ENCODE measurements around the gene FXR2. TPM values are rescaled to one million over a fixed set of nuclear protein-coding genes. Genes with fewer than 3 reads are reported as not detected.

The FXR2 gene
- total and polyA plus RNA-seq, 2 experiments from 2014 or later = 65.0 to 65.5 TPM

- Histone ChIP-seq H3K36me3 (no peaks in the 10 kb centered on the region), H3K27ac (no peak overlapping the region), H3K4me3 (no peak overlapping the region), H3K9me3 (ENCODE audit: low read depth) (no peaks in the 10 kb centered on the region), H3K4me1 (ENCODE audit: low read depth) (peaks cover 12% of the 10 kb centered on the region), H3K27me3 (peaks cover under 1% of the 10 kb centered on the region)
- TF ChIP-seq CTCF (IDR thresholded peaks at IDR 0.05; ENCODE audit: low read depth, low read length) = no peak
- no peak for DNase-seq (ENCODE audit: low read depth in 1 of 2, low spot score in 1 of 2)
These were observed 61.3 kb downstream of the FXR2 start for GRCh38 chr17:7553356-7553755.

GRCh38 chr17:7552621-7553051, 62.1 kb downstream of the FXR2 start:
- no peaks in the 10 kb centered on the region for H3K9me3 ChIP-seq (ENCODE audit: low read depth)
- no peak overlapping the region for H3K27ac ChIP-seq
- peaks cover 7% of the 10 kb centered on the region for H3K4me1 ChIP-seq (ENCODE audit: low read depth)
- no peak for DNase-seq (ENCODE audit: low read depth in 1 of 2, low spot score in 1 of 2)
- no peak overlapping the region for H3K4me3 ChIP-seq
- TF ChIP-seq CTCF (IDR thresholded peaks at IDR 0.05; ENCODE audit: low read depth, low read length) = no peak
- peaks cover 3% of the 10 kb centered on the region for H3K27me3 ChIP-seq
- H3K36me3 ChIP-seq = no peaks in the 10 kb centered on the region

- Histone ChIP-seq H3K9me3 (ENCODE audit: low read depth) (no peaks in the 10 kb centered on the region), H3K27ac (no peak overlapping the region), H3K4me3 (no peak overlapping the region), H3K36me3 (no peaks in the 10 kb centered on the region), H3K27me3 (peaks cover 3% of the 10 kb centered on the region), H3K4me1 (ENCODE audit: low read depth) (peaks cover 4% of the 10 kb centered on the region)
- no peak for DNase-seq (ENCODE audit: low read depth in 1 of 2, low spot score in 1 of 2)
- no peak for TF ChIP-seq CTCF (IDR thresholded peaks at IDR 0.05; ENCODE audit: low read depth, low read length)
These were observed 63.3 kb downstream of the FXR2 start for GRCh38 chr17:7551396-7551795.

GRCh38 chr17:7550344-7550743, 64.4 kb downstream of the FXR2 start:
- Histone ChIP-seq H3K4me3 (no peak overlapping the region), H3K4me1 (ENCODE audit: low read depth) (peaks cover 4% of the 10 kb centered on the region), H3K9me3 (ENCODE audit: low read depth) (no peaks in the 10 kb centered on the region), H3K27ac (no peak overlapping the region), H3K27me3 (peaks cover 3% of the 10 kb centered on the region), H3K36me3 (no peaks in the 10 kb centered on the region)
- no peak for DNase-seq (ENCODE audit: low read depth in 1 of 2, low spot score in 1 of 2)
- no peak for TF ChIP-seq CTCF (IDR thresholded peaks at IDR 0.05; ENCODE audit: low read depth, low read length)

- Histone ChIP-seq H3K9me3 (ENCODE audit: low read depth) (no peaks in the 10 kb centered on the region), H3K27me3 (peaks cover 3% of the 10 kb centered on the region), H3K4me1 (ENCODE audit: low read depth) (peaks cover 4% of the 10 kb centered on the region), H3K27ac (no peak overlapping the region), H3K4me3 (no peak overlapping the region), H3K36me3 (no peaks in the 10 kb centered on the region)
- no peak for DNase-seq (ENCODE audit: low read depth in 1 of 2, low spot score in 1 of 2)
- TF ChIP-seq CTCF (IDR thresholded peaks at IDR 0.05; ENCODE audit: low read depth, low read length) = no peak
These were observed 65.2 kb downstream of the FXR2 start for GRCh38 chr17:7549401-7550055.

Measured in cardiac muscle cell (in vitro differentiated cells and primary cell).